ENCODE measurements around the gene MTUS2.

DNA sequence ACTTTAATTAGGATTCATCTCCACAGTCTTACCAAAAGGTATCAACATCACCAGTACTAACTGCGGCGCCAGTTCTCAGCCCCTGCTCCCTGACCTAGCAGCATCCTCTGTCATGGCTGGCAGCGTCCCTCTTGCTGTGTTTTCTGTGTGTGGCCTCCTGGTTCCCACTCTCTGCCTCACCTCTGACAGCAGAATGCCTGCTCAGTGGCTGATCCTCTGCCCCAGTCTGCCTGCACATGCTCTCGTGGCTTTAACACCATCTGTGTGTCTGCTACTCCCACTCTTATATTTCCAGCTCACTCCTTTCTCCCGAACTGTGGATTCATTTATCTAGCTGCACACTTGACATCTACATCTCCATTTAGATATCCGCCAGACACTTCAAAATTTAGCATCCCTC is 341.5 kb downstream of the MTUS2 start:
- TF ChIP-seq, protein P1, sequence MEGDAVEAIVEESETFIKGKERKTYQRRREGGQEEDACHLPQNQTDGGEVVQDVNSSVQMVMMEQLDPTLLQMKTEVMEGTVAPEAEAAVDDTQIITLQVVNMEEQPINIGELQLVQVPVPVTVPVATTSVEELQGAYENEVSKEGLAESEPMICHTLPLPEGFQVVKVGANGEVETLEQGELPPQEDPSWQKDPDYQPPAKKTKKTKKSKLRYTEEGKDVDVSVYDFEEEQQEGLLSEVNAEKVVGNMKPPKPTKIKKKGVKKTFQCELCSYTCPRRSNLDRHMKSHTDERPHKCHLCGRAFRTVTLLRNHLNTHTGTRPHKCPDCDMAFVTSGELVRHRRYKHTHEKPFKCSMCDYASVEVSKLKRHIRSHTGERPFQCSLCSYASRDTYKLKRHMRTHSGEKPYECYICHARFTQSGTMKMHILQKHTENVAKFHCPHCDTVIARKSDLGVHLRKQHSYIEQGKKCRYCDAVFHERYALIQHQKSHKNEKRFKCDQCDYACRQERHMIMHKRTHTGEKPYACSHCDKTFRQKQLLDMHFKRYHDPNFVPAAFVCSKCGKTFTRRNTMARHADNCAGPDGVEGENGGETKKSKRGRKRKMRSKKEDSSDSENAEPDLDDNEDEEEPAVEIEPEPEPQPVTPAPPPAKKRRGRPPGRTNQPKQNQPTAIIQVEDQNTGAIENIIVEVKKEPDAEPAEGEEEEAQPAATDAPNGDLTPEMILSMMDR (conservative IDR thresholded peaks at IDR 0.05; ENCODE audit: low read depth, low read length) = no peak
- TF ChIP-seq EZH2 (IDR thresholded peaks at IDR 0.05; ENCODE audit: borderline replicate concordance, low read depth, low read length, poor library complexity, severe bottlenecking) = no peak
